Adrenal gland (tissue), 12 donors: Measurements from ENCODE around the gene SPRED2. TPM values are rescaled to one million over a fixed set of nuclear protein-coding genes. Genes with fewer than 3 reads are reported as not detected.

Experiments used
- DNase-seq, 7 donors: peaks; one replicate each; pipeline ENCODE4 v3.0.0-alpha.2; 2019 to 2020
- H3K27ac ChIP-seq, 5 donors: fragments of 200-600 bp; sonication (generic) in 4 of 5; 1 replicate in 3 of 5; 2 replicates in 2 of 5; pipeline versions ENCODE4 v1.5.1 to v1.8.0; 2016 to 2020; ENCODE audit warnings: mild to moderate bottlenecking in 1 of 5
- H3K27me3 ChIP-seq: fragments of 200-600 bp; 2 replicates; pipeline ENCODE4 v1.8.0; 2021
- H3K36me3 ChIP-seq, 2 donors: fragments of 200-600 bp; replicated peaks in 1 of 2; 1 replicate in 1 of 2; 2 replicates in 1 of 2; pipeline versions ENCODE4 v1.5.1 to v1.8.0; 2018 to 2022
- H3K4me1 ChIP-seq, 2 donors: fragments of 200-600 bp; replicated peaks in 1 of 2; 1 replicate in 1 of 2; 2 replicates in 1 of 2; pipeline versions ENCODE4 v1.5.1 to v1.8.0; 2018 to 2021
- H3K4me3 ChIP-seq, 4 donors: fragments of 200-600 bp; sonication (generic) in 3 of 4; one replicate each; pipeline ENCODE4 v1.5.1; 2016 to 2018
- H3K9me3 ChIP-seq, 3 donors: fragments of 200-600 bp; sonication (generic) in 1 of 3; replicated peaks in 1 of 3; 1 replicate in 2 of 3; 2 replicates in 1 of 3; pipeline versions ENCODE4 v1.5.1 to v1.8.0; 2016 to 2021
- CTCF ChIP-seq, 6 experiments: fragments of 450-650 bp in 4 of 6; fragments of 200-600 bp in 2 of 6; sonication (generic) in 1 of 6; IDR thresholded peaks; 1 replicate in 5 of 6; 2 replicates in 1 of 6; pipeline versions ENCODE4 v1.5.1 to v1.8.0; 2016 to 2021; ENCODE audit warnings: antibody characterized with exemption in 6 of 6, mild to moderate bottlenecking in 2 of 6, moderate library complexity in 1 of 6
- POLR2A ChIP-seq, 2 donors: fragments of 450-650 bp; IDR thresholded peaks; one replicate each; pipeline ENCODE4 v1.6.1; 2017; ENCODE audit warnings: antibody characterized with exemption in 2 of 2, mild to moderate bottlenecking in 2 of 2, moderate library complexity in 1 of 2
- WGBS, 4 donors: extraction: QIAGEN DNeasy Blood & Tissue Kit in 2 of 4; methylation state at CpG; one replicate each; pipeline versions ENCODE4 v1.1.5 to v1.1.7; 2013 to 2017; 5-methylcytosine and 5-hydroxymethylcytosine counted together
- intact Hi-C, 2 donors: fragments of 100-400 bp; cut with DNase I; formaldehyde crosslinking; loops; one replicate each; pipeline versions ENCODE4 v1.14.1 to v1.15.0; 2022 to 2023
- polyA plus RNA-seq, 3 donors: library from polyadenylated mRNA; stranded (reverse); fragments of 200-250 nt in 2 of 3; fragments of 350-450 nt in 1 of 3; fragmentation: Illumina TruSeq in 1 of 3; extraction: RNeasy Lipid Tissue Mini Kit (QIAGEN cat#74804) in 1 of 3; gene quantifications; one replicate each; pipeline ENCODE4 v1.2.3, GENCODE V29; 2013 to 2014
- total RNA-seq, 9 donors: library from RNA; depleted of rRNA in 4 of 9; stranded (reverse); fragments of >200 nt in 4 of 9; fragments of 120-200 nt in 1 of 9; fragmentation: NEBNext Ultra II Directional in 1 of 9; extraction: Animal tissue kit (Norgen Biotek cat#: 25700) in 1 of 9; gene quantifications; one replicate each; pipeline versions ENCODE4 v1.1.0 to v1.2.4, GENCODE V29; 2013 to 2023
- donor health status: healthy with polysubstance abuse.
- donor health status: Bipolar disorder and iron deficiency.
- donor health status: DM: yes; HTN: yes; CAD: no.
- donor health status: DM: no; HTN: no; CAD: no.
- donor health status: DM: no; HTN: no; CAD: no.
- donor health status: DM: yes; HTN: yes; CAD: no.

Gene SPRED2
- total and polyA plus RNA-seq, 12 donors = 5.2 to 28.4 (median 16.0) TPM

GRCh38 chr2:65403529-65403915 is 28.9 kb downstream of the SPRED2 start:
- 89 to 98% (median 94%) methylated on average over 4 to 5 of the region's 5 CpGs for WGBS, 4 donors

GRCh38 chr2:65402780-65403528 is 29.4 kb downstream of the SPRED2 start:
- TF ChIP-seq CTCF (IDR thresholded peaks at IDR 0.05) (no peak), POLR2A (IDR thresholded peaks at IDR 0.05) (no peak)
- no peaks in the 10 kb centered on the region for H3K9me3 ChIP-seq
- H3K27me3 ChIP-seq = no peaks in the 10 kb centered on the region
- no peaks in the 10 kb centered on the region for H3K36me3 ChIP-seq
- no peak for DNase-seq
- H3K27ac ChIP-seq = no peak overlapping the region
- intact Hi-C loops = no loop called here
- 64 to 73% (median 67%) methylated on average over 8 of the region's 8 CpGs for WGBS, 4 donors
- H3K4me1 ChIP-seq = peaks cover 0 to 17% of the 10 kb centered on the region in 2 donors
- H3K4me3 ChIP-seq = no peak overlapping the region

More at GRCh38 chr2:65403529-65403915, 28.9 kb downstream of the SPRED2 start:
- Histone ChIP-seq H3K9me3 (no peaks in the 10 kb centered on the region), H3K36me3 (no peaks in the 10 kb centered on the region), H3K4me1 (peaks cover 0 to 16% of the 10 kb centered on the region in 2 donors), H3K27me3 (no peaks in the 10 kb centered on the region), H3K27ac (no peak overlapping the region), H3K4me3 (no peak overlapping the region)
- TF ChIP-seq POLR2A (IDR thresholded peaks at IDR 0.05) = no peak
- no peak for TF ChIP-seq CTCF (IDR thresholded peaks at IDR 0.05)
- DNase-seq = no peak
- intact Hi-C loops = no loop called here

GRCh38 chr2:65402323-65402722 is 30.1 kb downstream of the SPRED2 start:
- Histone ChIP-seq H3K4me1 (peaks cover 0 to 24% of the 10 kb centered on the region in 2 donors), H3K27me3 (no peaks in the 10 kb centered on the region), H3K27ac (no peak overlapping the region), H3K9me3 (no peaks in the 10 kb centered on the region), H3K4me3 (no peak overlapping the region), H3K36me3 (no peaks in the 10 kb centered on the region)
- WGBS, 4 donors = 86 to 96% (median 94%) methylated on average over 2 of the region's 2 CpGs
- DNase-seq = no peak
- intact Hi-C loops = no loop called here
- TF ChIP-seq POLR2A (IDR thresholded peaks at IDR 0.05) (no peak), CTCF (IDR thresholded peaks at IDR 0.05) (no peak)

GRCh38 chr2:65397122-65397521 is 35.3 kb downstream of the SPRED2 start:
- no peak for DNase-seq
- Histone ChIP-seq H3K27me3 (no peaks in the 10 kb centered on the region), H3K36me3 (no peaks in the 10 kb centered on the region), H3K27ac (no peak overlapping the region), H3K9me3 (no peaks in the 10 kb centered on the region), H3K4me3 (no peak overlapping the region), H3K4me1 (peaks cover 8 to 23% of the 10 kb centered on the region in 2 donors)
- intact Hi-C loops = no loop called here
- no peak for TF ChIP-seq CTCF (IDR thresholded peaks at IDR 0.05)
- WGBS, 4 donors = 75 to 88% (median 85%) methylated on average over 2 of the region's 2 CpGs
